ENCODE data around the gene ITGB3BP. TPM values are rescaled to one million over a fixed set of nuclear protein-coding genes. Genes with fewer than 3 reads are reported as not detected.

Gene ITGB3BP
- total RNA-seq, 1 experiment from 2014 or later = 47.2 TPM

GRCh38 chr1:63407002-63407401 lies 116.0 kb downstream of the ITGB3BP start:
- H2BK120ac ChIP-seq (ENCODE audit: low read depth, low read length, poor library complexity, severe bottlenecking) = no peak overlapping the region
- H3K56ac ChIP-seq (ENCODE audit: insufficient read length, low read depth, low read length) = no peak overlapping the region
- no peak overlapping the region for H2BK15ac ChIP-seq (ENCODE audit: low read depth, low read length)
- no peak overlapping the region for H3K4me2 ChIP-seq (ENCODE audit: insufficient read depth, insufficient read length, low read length)
- Mint-ChIP-seq H3K27me3 (ENCODE audit: low read depth) (no peaks in the 10 kb centered on the region), H3K4me1 (peaks cover 0 to 6% of the 10 kb centered on the region in 2 experiments; a peak in 2 of 4 replicates), H3K9me3 (no peaks in the 10 kb centered on the region), H3K4me3 (no peak overlapping the region), H3K27ac (no peak overlapping the region), H3K36me3 (ENCODE audit: insufficient read depth in 1 of 3, low read depth in 3 of 3) (peaks cover 0 to 3% (median 2%) of the 10 kb centered on the region in 3 experiments; a peak in 3 of 7 replicates)
- H3K23ac ChIP-seq (ENCODE audit: insufficient read length, low read depth, low read length) = no peak overlapping the region
- no peaks in the 10 kb centered on the region for H4K20me1 ChIP-seq (ENCODE audit: control insufficient read depth, insufficient read depth, insufficient read length)
- H2BK20ac ChIP-seq (ENCODE audit: low read depth, low read length, poor library complexity, severe bottlenecking) = no peak overlapping the region
- H3K9ac ChIP-seq (ENCODE audit: extremely low read depth, insufficient read length, low read length) = no peak overlapping the region
- no peak overlapping the region for H2AK5ac ChIP-seq (ENCODE audit: insufficient read length, low read length)
- H3K14ac ChIP-seq (ENCODE audit: insufficient read depth, low read length) = no peak overlapping the region
- no peak overlapping the region for H2AFZ ChIP-seq (ENCODE audit: low read length)
- H4K8ac ChIP-seq (replicated peaks; ENCODE audit: insufficient read length, low read depth, low read length) = no peak overlapping the region
- H3K27me3 ChIP-seq (ENCODE audit: insufficient read depth, low read length) = no peaks in the 10 kb centered on the region
- no peak overlapping the region for H3K18ac ChIP-seq (ENCODE audit: insufficient read length, low read depth, low read length)
- H3K79me2 ChIP-seq (ENCODE audit: insufficient read depth, low read length) = no peaks in the 10 kb centered on the region
- no peak overlapping the region for H4K91ac ChIP-seq (ENCODE audit: insufficient read length, low read depth, low read length)
- no peak for DNase-seq
- TF ChIP-seq CTCF (conservative IDR thresholded peaks at IDR 0.05) = no peak
- H3K9me3 ChIP-seq (ENCODE audit: control insufficient read depth, low read depth, low read length) = no peaks in the 10 kb centered on the region
- H3T11ph ChIP-seq (ENCODE audit: low read length) = no peak overlapping the region
- H3K79me1 ChIP-seq (ENCODE audit: insufficient read depth, low read depth, low read length, poor library complexity, severe bottlenecking) = no peaks in the 10 kb centered on the region
- H3K23me2 ChIP-seq (ENCODE audit: insufficient read length, low read depth, low read length, poor library complexity, severe bottlenecking) = no peaks in the 10 kb centered on the region
- H4K5ac ChIP-seq (ENCODE audit: insufficient read length, low read depth, low read length) = no peak overlapping the region
- no peak overlapping the region for H3K4ac ChIP-seq (ENCODE audit: low read depth, low read length)
- H3K27ac ChIP-seq (ENCODE audit: insufficient read length, low read depth, low read length) = no peak overlapping the region
- no peaks in the 10 kb centered on the region for H3K4me1 ChIP-seq (ENCODE audit: insufficient read depth, low read length)
- H2BK12ac ChIP-seq (ENCODE audit: insufficient read length, low read depth, low read length) = no peak overlapping the region
- no peak overlapping the region for H2BK5ac ChIP-seq (ENCODE audit: insufficient read length, low read length)

All from H9 (cell line).